AG10803 (cell line): ENCODE data around the gene AFAP1L1.

Source experiments
- DNase-seq: peaks from one replicate; pipeline ENCODE4 v3.0.0; 2010; ENCODE audit warnings: low read depth
- H3K4me3 ChIP-seq: 2 replicates; pipeline ENCODE4 v1.5.1; 2011; ENCODE audit warnings: mild to moderate bottlenecking, low read length, control low read depth
- TF ChIP-seq, protein P1 (sequence below): conservative IDR thresholded peaks from 2 replicates; pipeline ENCODE4 v1.5.1; 2011; ENCODE audit warnings: mild to moderate bottlenecking, low read length, control low read depth, inconsistent platforms

The AFAP1L1 gene

DNA sequence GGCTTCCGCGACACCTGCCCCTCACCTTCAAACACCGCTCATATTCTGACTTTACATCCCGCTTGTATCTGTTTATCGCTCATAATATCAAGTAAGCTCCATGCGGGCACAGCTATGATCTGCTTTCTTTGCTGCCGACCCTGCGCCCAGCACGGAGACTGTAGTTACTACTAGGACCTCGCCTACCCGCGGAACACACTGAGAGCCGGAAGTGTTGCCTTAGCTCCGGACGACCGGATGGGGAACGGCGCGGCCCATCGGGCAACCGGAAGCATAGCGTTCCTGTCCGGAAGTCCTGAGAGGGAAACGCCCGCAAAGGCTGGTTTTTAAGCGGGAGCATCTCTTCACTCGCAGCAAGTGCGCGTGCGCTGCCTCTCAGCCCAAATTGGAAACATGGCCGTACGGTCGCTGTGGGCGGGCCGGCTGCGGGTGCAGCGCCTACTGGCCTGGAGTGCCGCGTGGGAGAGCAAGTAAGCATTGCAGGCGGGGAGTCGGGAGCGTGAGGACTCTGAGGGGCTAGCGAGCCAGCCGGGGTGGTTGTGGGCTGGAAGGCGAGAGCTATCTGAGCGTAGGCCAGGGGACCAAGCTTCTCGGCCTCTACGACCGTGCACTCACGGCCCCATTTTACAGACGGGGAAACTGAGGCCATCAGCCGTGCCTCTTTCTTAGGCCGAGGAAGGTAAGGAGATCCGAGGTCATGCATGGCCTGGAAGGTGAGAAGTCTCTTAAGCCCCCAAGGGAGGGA, 73.7 kb downstream of the AFAP1L1 start, which contains the start of gene GRPEL2:
GRPEL2 (plus strand) TSS at position 353 of the 745 bp plus-strand sequence; CDS start at position 394, 41 bp downstream.
- TF ChIP-seq, protein P1, sequence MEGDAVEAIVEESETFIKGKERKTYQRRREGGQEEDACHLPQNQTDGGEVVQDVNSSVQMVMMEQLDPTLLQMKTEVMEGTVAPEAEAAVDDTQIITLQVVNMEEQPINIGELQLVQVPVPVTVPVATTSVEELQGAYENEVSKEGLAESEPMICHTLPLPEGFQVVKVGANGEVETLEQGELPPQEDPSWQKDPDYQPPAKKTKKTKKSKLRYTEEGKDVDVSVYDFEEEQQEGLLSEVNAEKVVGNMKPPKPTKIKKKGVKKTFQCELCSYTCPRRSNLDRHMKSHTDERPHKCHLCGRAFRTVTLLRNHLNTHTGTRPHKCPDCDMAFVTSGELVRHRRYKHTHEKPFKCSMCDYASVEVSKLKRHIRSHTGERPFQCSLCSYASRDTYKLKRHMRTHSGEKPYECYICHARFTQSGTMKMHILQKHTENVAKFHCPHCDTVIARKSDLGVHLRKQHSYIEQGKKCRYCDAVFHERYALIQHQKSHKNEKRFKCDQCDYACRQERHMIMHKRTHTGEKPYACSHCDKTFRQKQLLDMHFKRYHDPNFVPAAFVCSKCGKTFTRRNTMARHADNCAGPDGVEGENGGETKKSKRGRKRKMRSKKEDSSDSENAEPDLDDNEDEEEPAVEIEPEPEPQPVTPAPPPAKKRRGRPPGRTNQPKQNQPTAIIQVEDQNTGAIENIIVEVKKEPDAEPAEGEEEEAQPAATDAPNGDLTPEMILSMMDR = no peak
- peak; percentile 98 for DNase-seq
- peak within 1 kb of the TSS; percentile 100 for H3K4me3 ChIP-seq

DNA sequence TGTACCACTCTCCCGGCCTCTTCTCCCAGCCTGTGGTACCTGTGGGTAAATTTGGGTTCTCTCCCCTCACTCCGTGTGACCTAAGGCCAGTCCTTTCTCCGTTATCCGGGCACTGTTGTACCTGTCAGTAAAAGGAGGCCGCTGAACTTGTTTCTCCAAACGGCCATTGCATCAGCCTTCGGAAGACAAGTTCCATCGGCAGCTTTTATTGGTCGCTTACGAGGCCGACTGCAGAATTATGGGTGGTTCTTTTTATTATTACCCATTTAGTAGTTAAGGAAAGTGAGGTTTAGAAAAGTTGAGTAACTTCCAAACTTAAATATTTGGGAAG, 74.2 kb downstream of the AFAP1L1 start:
- DNase-seq = peak; percentile 65
- H3K4me3 ChIP-seq = peak overlapping the region; percentile 100
- TF ChIP-seq, protein P1 = no peak

DNA sequence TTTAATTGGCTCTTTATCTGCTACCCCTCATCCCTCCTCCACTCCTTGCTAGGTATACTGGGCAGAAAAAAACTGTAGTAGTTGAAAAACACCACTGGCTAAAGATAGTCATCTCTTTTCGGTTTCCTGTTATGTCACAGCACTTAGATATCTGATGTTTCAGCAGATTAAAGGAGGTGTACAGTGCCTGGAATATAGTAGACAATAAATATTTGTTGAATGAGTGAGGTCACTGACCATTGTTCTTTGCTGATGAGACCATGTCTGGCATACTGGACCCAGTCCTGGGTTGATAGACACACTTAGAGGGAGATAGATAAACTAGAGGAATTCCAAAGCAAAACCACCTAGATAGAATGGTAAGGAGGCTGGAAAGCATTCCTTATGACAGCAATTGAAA, 76.9 kb downstream of the AFAP1L1 start:
- no peak overlapping the region for H3K4me3 ChIP-seq
- TF ChIP-seq, protein P1 = no peak
- no peak for DNase-seq

DNA sequence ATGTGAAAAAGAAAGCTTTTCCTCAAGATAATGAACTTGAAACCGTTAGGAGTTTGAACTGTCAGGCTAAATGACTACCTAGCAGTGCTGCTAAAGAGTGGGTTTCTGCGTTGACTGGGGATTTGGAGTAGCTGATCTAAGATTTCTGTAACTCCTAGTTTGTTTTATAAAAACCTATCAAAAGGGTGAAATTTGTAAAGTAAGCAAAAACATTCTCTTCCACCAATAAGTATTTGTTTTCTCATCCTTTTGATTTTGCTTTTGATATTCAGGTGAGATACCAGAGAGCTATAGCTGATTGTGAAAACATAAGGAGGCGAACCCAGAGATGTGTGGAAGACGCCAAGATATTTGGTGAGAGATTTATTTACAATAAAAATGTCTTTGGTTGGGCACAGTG, 77.7 kb downstream of the AFAP1L1 start:
- H3K4me3 ChIP-seq = no peak overlapping the region
- DNase-seq = no peak
- TF ChIP-seq, protein P1 = no peak

DNA sequence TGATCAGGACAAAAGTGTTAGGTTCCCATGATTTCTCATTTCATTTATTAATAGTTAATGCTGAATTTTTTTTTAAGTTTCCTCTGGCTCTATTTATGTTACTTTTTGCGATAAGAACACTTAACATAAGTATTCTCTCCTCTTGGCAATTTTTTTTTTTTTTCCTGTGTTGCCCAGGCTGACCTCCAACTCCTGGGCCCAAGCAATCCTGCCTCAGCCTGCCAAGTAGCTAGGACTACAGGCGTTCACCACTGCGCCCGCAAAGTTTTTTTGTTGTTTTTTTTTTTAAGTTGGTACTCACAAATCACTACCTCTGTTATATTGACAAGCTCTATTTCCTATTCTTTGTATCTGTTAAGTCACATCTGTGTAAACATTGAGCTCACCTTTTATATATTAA, 80.5 kb downstream of the AFAP1L1 start:
- H3K4me3 ChIP-seq = no peak overlapping the region
- no peak for DNase-seq
- TF ChIP-seq, protein P1 = no peak

DNA sequence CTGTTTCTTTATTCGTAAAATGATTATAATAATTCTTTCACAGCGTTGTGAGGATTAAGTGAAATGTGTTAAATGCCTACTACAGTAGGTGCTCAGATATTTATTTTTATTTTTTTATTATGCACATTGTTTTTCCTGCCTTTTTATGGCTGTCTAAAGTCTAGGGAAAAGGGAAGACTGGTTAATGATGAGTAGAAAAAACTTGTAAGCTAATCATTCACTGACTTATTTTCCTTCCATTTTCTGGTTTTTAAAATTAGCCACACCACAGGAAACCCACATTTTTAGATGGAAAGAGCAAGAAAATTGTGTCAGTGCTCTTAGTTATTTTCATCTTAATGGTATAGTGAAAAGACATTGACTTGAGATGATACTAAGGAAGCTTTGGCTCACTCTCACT, 82.3 kb downstream of the AFAP1L1 start:
- TF ChIP-seq, protein P1 = no peak
- DNase-seq = no peak
- no peak overlapping the region for H3K4me3 ChIP-seq

DNA sequence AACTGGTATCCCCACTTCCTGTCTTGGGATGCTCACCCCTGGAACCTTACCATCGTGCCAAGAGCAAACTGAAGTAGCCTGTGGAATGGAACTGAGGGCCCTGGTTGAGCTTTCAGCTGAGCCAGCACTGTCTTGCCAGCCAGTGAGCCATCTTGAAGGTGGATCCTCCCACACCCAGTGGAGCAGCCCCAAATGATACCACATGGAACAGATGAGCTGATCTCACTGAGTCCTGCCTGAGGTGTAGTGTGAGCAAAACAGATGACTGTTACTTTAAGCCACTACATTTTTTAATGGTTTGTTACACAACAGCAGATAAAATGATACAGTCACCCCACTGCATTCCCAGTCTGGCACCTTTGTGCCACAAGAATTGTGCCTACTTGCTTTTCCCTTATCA, 84.0 kb downstream of the AFAP1L1 start:
- no peak overlapping the region for H3K4me3 ChIP-seq
- DNase-seq = no peak
- TF ChIP-seq, protein P1 = no peak
